Measurements from ENCODE around the gene FANCE.

GRCh38 chr6:35427851-35428321, 24.3 kb upstream of the FANCE start:
- TF ChIP-seq EP300 (IDR thresholded peaks at IDR 0.05) = no peak
- no peak for TF ChIP-seq CTCF (IDR thresholded peaks at IDR 0.05)
- no peak for TF ChIP-seq POLR2A (IDR thresholded peaks at IDR 0.05)
- no peak for TF ChIP-seq POLR2AphosphoS5 (IDR thresholded peaks at IDR 0.05)

Data from gastroesophageal sphincter (tissue), 3 donors.